CD4-positive, alpha-beta T cell (primary cell): ENCODE results near the gene HOXB3. TPM values are rescaled to one million over a fixed set of nuclear protein-coding genes. Genes with fewer than 3 reads are reported as not detected.

Experiments
- ATAC-seq: fragments of 200-7000 bp; cut with Tn5 transposase; one replicate; pipeline ENCODE4 v1.10.0; 2022; ENCODE audit warnings: mild to moderate bottlenecking; ENCODE audit not compliant: poor library complexity
- CTCF ChIA-PET: fragments of 350-600 bp; sonication (Branson Sonifier 250); formaldehyde crosslinking; loops from one replicate; lab custom pipeline; 2021; ENCODE audit warnings: antibody characterized with exemption, inconsistent platforms; lab: Charles Lee
- POLR2A ChIA-PET: fragments of 350-600 bp; sonication (Branson Sonifier 250); formaldehyde crosslinking; loops from one replicate; lab custom pipeline; 2021; ENCODE audit warnings: antibody characterized with exemption, inconsistent platforms; lab: Charles Lee
- DNase-seq, 14 experiments: peaks; one replicate each; pipeline ENCODE4 v3.0.0-alpha.2; 2013 to 2020; ENCODE audit warnings: mixed read lengths in 2 of 14
- H3K27ac ChIP-seq, 2 donors: one replicate each; pipeline versions ENCODE4 v1.5.1 to v1.7.0; 2013; ENCODE audit warnings: low read length in 2 of 2, low read depth in 1 of 2, mild to moderate bottlenecking in 1 of 2
- H3K27me3 ChIP-seq, 2 experiments: 1 replicate in 1 of 2; 2 replicates in 1 of 2; pipeline versions ENCODE4 v1.6.1 to v1.7.0; 2013; ENCODE audit warnings: low read length in 2 of 2, control low read depth in 1 of 2, mild to moderate bottlenecking in 1 of 2, moderate library complexity in 1 of 2; ENCODE audit not compliant: insufficient read depth in 2 of 2, control insufficient read depth in 1 of 2
- H3K36me3 ChIP-seq: one replicate; pipeline ENCODE4 v1.6.1; 2013; ENCODE audit warnings: low read length, control low read depth; ENCODE audit not compliant: insufficient read depth
- H3K4me1 ChIP-seq: one replicate; pipeline ENCODE4 v1.6.1; 2013; ENCODE audit warnings: low read length, control low read depth; ENCODE audit not compliant: insufficient read depth
- H3K4me3 ChIP-seq: one replicate; pipeline ENCODE4 v1.5.1; 2013; ENCODE audit warnings: mild to moderate bottlenecking, low read length, moderate library complexity
- H3K9me3 ChIP-seq, 2 experiments: 1 replicate in 1 of 2; 2 replicates in 1 of 2; pipeline versions ENCODE4 v1.6.1 to v1.7.0; 2013; ENCODE audit warnings: low read length in 2 of 2, mild to moderate bottlenecking in 2 of 2, control low read depth in 1 of 2, moderate library complexity in 1 of 2; ENCODE audit not compliant: control insufficient read depth in 1 of 2, insufficient read depth in 1 of 2
- H3K27ac Mint-ChIP-seq: one replicate; pipeline ENCODE4 v1.8.0; 2020; ENCODE audit warnings: mixed read lengths
- H3K27me3 Mint-ChIP-seq: one replicate; pipeline ENCODE4 v1.8.0; 2021; ENCODE audit warnings: mixed read lengths
- H3K36me3 Mint-ChIP-seq: one replicate; pipeline ENCODE4 v1.8.0; 2021; ENCODE audit warnings: low read depth, mixed read lengths
- H3K4me1 Mint-ChIP-seq: one replicate; pipeline ENCODE4 v1.8.0; 2021; ENCODE audit warnings: low read depth, mixed read lengths
- H3K4me3 Mint-ChIP-seq: one replicate; pipeline ENCODE4 v1.8.0; 2020; ENCODE audit warnings: mild to moderate bottlenecking, mixed read lengths
- H3K9me3 Mint-ChIP-seq: one replicate; pipeline ENCODE4 v1.8.0; 2020; ENCODE audit warnings: mixed read lengths
- CTCF ChIP-seq: fragments of 200-600 bp; IDR thresholded peaks from one replicate; pipeline ENCODE4 v1.8.0; 2022; ENCODE audit warnings: antibody characterized with exemption, mild to moderate bottlenecking
- intact Hi-C, 2 experiments: fragments of 100-400 bp; cut with DNase I in 1 of 2; cut with micrococcal nuclease in 1 of 2; formaldehyde crosslinking; loops; one replicate each; pipeline versions ENCODE4 v1.15.1 to v1.9.0; 2023 to 2025; cut with DNase I, micrococcal nuclease
- total RNA-seq, 174 experiments: library from RNA in 2 of 174; stranded (reverse) in 2 of 174; gene quantifications; one replicate each; pipeline ENCODE4 v1.2.3 and lab custom pipeline; 2021 to 2026

The HOXB3 gene
- total RNA-seq, 2 experiments from 2014 or later: 0.25 to 0.36 TPM

DNA sequence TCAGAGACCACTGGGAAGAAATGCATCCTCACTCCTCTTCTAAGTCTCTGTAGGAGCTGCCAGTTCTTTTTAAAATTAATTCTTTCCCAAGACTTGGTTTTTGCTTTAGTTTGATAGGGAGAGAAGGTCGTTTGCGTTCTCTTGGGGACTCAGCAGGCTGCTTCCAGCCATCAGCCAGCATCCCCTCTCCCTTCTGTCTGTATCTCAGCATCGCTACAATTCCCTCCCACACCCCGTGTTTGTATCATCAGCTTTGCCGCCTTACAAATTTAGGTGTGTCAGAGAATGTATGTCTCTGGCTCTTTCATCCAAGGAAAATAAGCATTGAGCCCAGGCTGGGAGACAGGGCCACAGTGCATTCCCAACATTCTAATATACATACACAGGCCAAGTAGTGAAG lies 9.3 kb upstream of the HOXB3 start:
- ChIA-PET POLR2A (no interaction called here), CTCF (interaction anchor here (1.1 kb wide), 1 partner anchor 14 kb away, joined by 3 read pairs; no protein-coding TSS in a partner anchor)
- H3K27ac ChIP-seq: no peak overlapping the region
- peaks cover 54% of the 10 kb centered on the region for H3K4me1 ChIP-seq
- no peaks in the 10 kb centered on the region for H3K36me3 ChIP-seq
- Mint-ChIP-seq H3K27ac (no peak overlapping the region), H3K9me3 (no peaks in the 10 kb centered on the region), H3K27me3 (peaks cover 98% of the 10 kb centered on the region), H3K36me3 (no peaks in the 10 kb centered on the region), H3K4me3 (no peak overlapping the region), H3K4me1 (peaks cover 37% of the 10 kb centered on the region)
- peaks cover 96 to 99% of the 10 kb centered on the region in 2 experiments for H3K27me3 ChIP-seq
- no peak for TF ChIP-seq CTCF
- no peak overlapping the region for H3K4me3 ChIP-seq
- intact Hi-C loops: no loop called here
- ATAC-seq: no peak
- peaks cover 0 to 36% of the 10 kb centered on the region in 2 experiments for H3K9me3 ChIP-seq
- no peak for DNase-seq

DNA sequence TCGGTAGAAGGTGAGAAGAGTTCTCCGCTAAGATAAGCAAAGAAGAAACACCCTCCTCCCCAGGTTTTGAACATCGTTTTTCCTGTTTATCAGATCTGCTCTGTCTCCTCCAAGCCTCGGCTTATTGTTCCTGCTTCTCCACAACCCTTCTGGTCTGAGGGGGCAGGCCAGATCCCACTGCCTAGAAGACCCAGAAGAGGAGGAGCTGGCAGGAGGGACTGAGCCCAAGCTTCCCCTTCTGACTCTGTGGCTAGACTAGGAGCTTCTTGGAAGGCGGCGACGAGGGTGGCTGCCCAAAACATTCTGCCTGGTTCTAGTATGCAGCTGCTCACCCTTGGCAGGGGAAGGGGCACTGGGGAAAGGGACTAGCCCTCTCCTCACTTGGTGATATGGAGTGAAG lies 8.7 kb upstream of the HOXB3 start:
- H3K36me3 Mint-ChIP-seq: no peaks in the 10 kb centered on the region
- Histone ChIP-seq H3K36me3 (no peaks in the 10 kb centered on the region), H3K27me3 (peaks cover 93 to 97% of the 10 kb centered on the region in 2 experiments), H3K9me3 (peaks cover 0 to 32% of the 10 kb centered on the region in 2 experiments), H3K27ac (no peak overlapping the region), H3K4me1 (peaks cover 54% of the 10 kb centered on the region), H3K4me3 (no peak overlapping the region)
- CTCF ChIA-PET: interaction anchor here (1.1 kb wide), 1 partner anchor 14 kb away, joined by 3 read pairs; no protein-coding TSS in a partner anchor
- no peaks in the 10 kb centered on the region for H3K9me3 Mint-ChIP-seq
- H3K27me3 Mint-ChIP-seq: peaks cover 98% of the 10 kb centered on the region
- POLR2A ChIA-PET: no interaction called here
- no peak for DNase-seq
- H3K4me3 Mint-ChIP-seq: no peak overlapping the region
- ATAC-seq: no peak
- intact Hi-C loops: no loop called here
- H3K4me1 Mint-ChIP-seq: peaks cover 40% of the 10 kb centered on the region
- no peak for TF ChIP-seq CTCF
- no peak overlapping the region for H3K27ac Mint-ChIP-seq

DNA sequence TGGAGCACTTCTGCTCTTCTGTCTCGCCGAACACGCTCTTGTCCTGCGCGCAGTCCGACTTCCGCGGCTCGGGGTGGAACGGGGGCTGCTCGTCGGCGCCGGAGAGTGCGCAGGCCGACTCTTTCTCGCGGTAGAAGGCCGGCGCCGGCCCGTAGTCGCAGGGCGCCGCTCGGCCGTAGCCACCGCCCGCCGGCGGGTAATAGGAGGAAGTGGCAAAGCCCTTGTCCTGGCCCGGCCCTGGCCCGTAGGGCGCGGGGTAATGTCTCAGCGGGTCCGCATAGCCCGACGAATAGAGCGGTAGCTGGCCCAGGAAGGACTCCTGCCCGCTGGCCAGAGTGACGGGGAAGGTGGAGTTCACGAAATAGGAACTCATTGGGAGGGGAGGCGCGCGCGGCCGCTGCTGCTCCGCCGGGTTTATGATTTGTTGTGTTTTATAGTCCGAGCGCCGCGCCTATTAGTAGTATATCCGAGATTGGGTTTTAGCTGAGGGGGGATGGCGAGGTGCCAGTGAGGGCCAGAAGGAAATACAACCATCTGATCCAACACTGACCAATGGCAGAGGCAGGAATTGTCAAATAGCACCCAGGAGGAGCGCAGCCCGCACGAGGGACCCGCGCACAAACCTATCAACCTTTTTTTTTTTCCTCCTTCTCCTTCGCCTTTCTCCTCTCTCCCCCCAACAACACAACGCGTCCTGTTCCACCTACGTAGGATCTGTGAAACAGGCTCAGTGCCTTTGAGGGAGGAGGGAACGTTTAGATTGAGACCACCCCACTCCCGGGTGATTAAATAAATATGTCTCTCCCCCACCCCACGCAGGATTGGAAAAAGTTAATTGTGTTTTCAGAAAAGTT lies 8.0 kb upstream of the HOXB3 start:
- peak overlapping the region; percentile 69 for H3K4me3 Mint-ChIP-seq
- Histone ChIP-seq H3K36me3 (no peaks in the 10 kb centered on the region), H3K27me3 (peaks cover 89 to 96% of the 10 kb centered on the region in 2 experiments), H3K4me3 (peak overlapping the region; percentile 47), H3K27ac (no peak overlapping the region), H3K9me3 (peaks cover 0 to 29% of the 10 kb centered on the region in 2 experiments), H3K4me1 (peaks cover 58% of the 10 kb centered on the region)
- DNase-seq: peak in 4 of 14 experiments; percentile 23 to 72 (median 59)
- H3K27ac Mint-ChIP-seq: no peak overlapping the region
- peaks cover 47% of the 10 kb centered on the region for H3K4me1 Mint-ChIP-seq
- ATAC-seq: no peak
- intact Hi-C loops: no loop called here
- CTCF ChIA-PET: no interaction called here
- POLR2A ChIA-PET: no interaction called here
- H3K27me3 Mint-ChIP-seq: peaks cover 98% of the 10 kb centered on the region
- no peaks in the 10 kb centered on the region for H3K9me3 Mint-ChIP-seq
- TF ChIP-seq CTCF: no peak
- H3K36me3 Mint-ChIP-seq: no peaks in the 10 kb centered on the region
